OCI-LY7 (cell line): ENCODE data around the gene NDUFS6. TPM values are rescaled to one million over a fixed set of nuclear protein-coding genes. Genes with fewer than 3 reads are reported as not detected.

Experiments used
- BruUV-seq: library from RNA; stranded (reverse); fragments of 400-500 nt; replicated peaks from 2 replicates; lab custom pipeline; 2021; lab: Mats Ljungman, UMichigan
- CTCF ChIA-PET: fragments of 300-600 bp; sonication (Branson Sonifier 250); formaldehyde crosslinking; loops from one replicate; lab custom pipeline; 2022; ENCODE audit warnings: antibody characterized with exemption; ENCODE audit not compliant: unreplicated experiment; lab: Charles Lee
- POLR2A ChIA-PET: fragments of 300-600 bp; sonication (Branson Sonifier 250); formaldehyde crosslinking; loops from one replicate; lab custom pipeline; 2022; ENCODE audit warnings: antibody characterized with exemption; lab: Charles Lee
- DNase-seq: peaks from one replicate; pipeline ENCODE4 v3.0.0-alpha.2; 2015; ENCODE audit warnings: low spot score
- H2AFZ ChIP-seq: fragments of 200-600 bp; sonication (generic), shearing (Covaris generic); 2 replicates; pipeline ENCODE4 v1.6.1; 2014; ENCODE audit warnings: mild to moderate bottlenecking, antibody characterized with exemption, low read length, moderate library complexity
- H3K27ac ChIP-seq: fragments of 200-600 bp; sonication (generic); 2 replicates; pipeline ENCODE4 v1.5.1; 2014; ENCODE audit warnings: mixed run types, low read depth, mild to moderate bottlenecking, moderate library complexity, low read length, inconsistent platforms; ENCODE audit not compliant: poor library complexity, severe bottlenecking
- H3K36me3 ChIP-seq: fragments of 200-600 bp; sonication (generic); 2 replicates; pipeline ENCODE4 v1.6.1; 2014; ENCODE audit warnings: mild to moderate bottlenecking, antibody characterized with exemption, low read length, moderate library complexity, mixed read lengths; ENCODE audit not compliant: insufficient read depth
- H3K4me1 ChIP-seq: fragments of 200-600 bp; sonication (generic); 2 replicates; pipeline ENCODE4 v1.5.1; 2014; ENCODE audit warnings: mild to moderate bottlenecking, low read length; ENCODE audit not compliant: insufficient read depth, poor library complexity, severe bottlenecking
- H3K4me2 ChIP-seq: fragments of 200-600 bp; sonication (generic); 2 replicates; pipeline ENCODE4 v1.6.1; 2014; ENCODE audit warnings: mild to moderate bottlenecking, low read length
- H3K4me3 ChIP-seq: fragments of 200-600 bp; sonication (generic); 2 replicates; pipeline ENCODE4 v1.5.1; 2014; ENCODE audit warnings: mild to moderate bottlenecking, low read depth, low read length; ENCODE audit not compliant: poor library complexity, severe bottlenecking
- H3K79me2 ChIP-seq: fragments of 200-600 bp; sonication (generic); 2 replicates; pipeline ENCODE4 v1.6.1; 2016; ENCODE audit warnings: low read depth, mild to moderate bottlenecking, low read length, moderate library complexity, mixed read lengths; ENCODE audit not compliant: insufficient read depth
- H3K9me2 ChIP-seq: fragments of 200-600 bp; sonication (generic); 2 replicates; pipeline ENCODE4 v1.6.1; 2016; ENCODE audit warnings: mild to moderate bottlenecking, low read length, mixed read lengths; ENCODE audit not compliant: insufficient read depth
- H3K9me3 ChIP-seq: fragments of 200-600 bp; sonication (generic); 2 replicates; pipeline ENCODE4 v1.6.1; 2014; ENCODE audit warnings: mild to moderate bottlenecking, mixed run types, low read length, mixed read lengths
- H4K20me1 ChIP-seq: fragments of 200-600 bp; sonication (generic); 2 replicates; pipeline ENCODE4 v1.6.1; 2014; ENCODE audit warnings: mild to moderate bottlenecking, antibody characterized with exemption, low read length, moderate library complexity, mixed read lengths; ENCODE audit not compliant: insufficient read depth
- EZH2phosphoT487 ChIP-seq: fragments of 200-600 bp; sonication (generic); IDR thresholded peaks from 2 replicates; pipeline ENCODE4 v1.6.1; 2018; ENCODE audit warnings: low read depth, borderline replicate concordance, mild to moderate bottlenecking, mixed run types, antibody characterized with exemption, low read length, moderate library complexity, mixed read lengths
- intact Hi-C: fragments of 100-400 bp; cut with micrococcal nuclease; formaldehyde crosslinking; loops from one replicate; pipeline ENCODE4 v1.10.0; 2022; ENCODE audit not compliant: unreplicated experiment
- total RNA-seq, 2 experiments: library from RNA; depleted of rRNA in 1 of 2; stranded (reverse); fragments of >200 nt in 1 of 2; shearing (Covaris generic) in 1 of 2; gene quantifications; 2 replicates each; pipeline ENCODE4 v1.2.3, GENCODE V29; 2014 to 2022
- TF ChIP-seq, protein P1 (sequence below): fragments of 200-600 bp; sonication (generic); conservative IDR thresholded peaks from 2 replicates; pipeline ENCODE4 v1.5.1; 2014; ENCODE audit warnings: mild to moderate bottlenecking, antibody characterized with exemption, low read length, moderate library complexity, mixed read lengths

NDUFS6 gene
- total RNA-seq, 2 experiments from 2014 or later: 41.5 to 58.7 TPM

DNA sequence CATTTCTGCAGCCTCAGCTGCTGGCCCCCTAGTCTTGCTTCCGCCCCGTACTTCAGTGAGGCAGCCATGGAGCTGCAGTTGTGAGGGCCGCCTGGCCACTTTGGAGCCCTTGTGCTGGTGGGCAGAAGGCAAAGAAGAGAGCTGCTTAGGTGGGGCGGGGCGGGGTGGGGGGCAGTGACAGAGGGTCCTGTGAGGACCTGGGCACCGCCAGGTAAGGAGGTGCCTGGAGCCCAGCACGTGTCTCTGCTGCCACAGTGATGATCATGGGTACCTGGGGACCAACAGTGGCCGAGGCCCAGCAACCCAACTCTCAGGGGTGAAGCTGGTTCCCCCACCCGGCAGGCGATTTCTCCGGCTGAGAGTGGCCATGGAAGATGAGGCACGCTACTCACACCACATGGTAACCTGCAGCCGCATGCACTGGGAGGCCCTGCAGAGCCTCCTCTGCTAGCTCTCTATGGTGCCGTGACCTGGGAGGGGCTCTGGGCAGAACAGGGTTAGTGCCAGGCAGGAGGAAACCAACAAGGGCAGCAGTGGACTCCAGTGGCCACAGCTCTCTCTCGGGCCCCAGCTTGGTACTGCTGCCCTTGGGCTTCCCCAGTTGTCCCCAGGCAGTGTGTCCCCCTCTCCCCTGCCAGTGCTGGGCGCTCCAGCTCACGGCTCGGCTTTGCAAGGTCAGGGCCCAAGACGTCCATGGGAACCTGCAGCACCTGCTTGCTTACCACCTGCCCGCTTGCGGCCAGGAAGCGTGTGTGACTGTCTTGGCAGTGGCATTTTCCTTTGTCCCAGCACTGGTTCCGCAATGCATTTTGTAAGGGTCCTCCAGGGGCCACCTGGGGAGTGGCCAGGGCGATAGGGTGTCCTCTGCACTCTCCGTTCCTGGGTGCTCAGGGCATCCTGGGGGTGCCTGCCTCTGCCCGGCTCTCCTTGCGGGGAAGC lies 24.0 kb downstream of the NDUFS6 start:
- Histone ChIP-seq H3K27ac (no peak overlapping the region), H3K4me2 (no peak overlapping the region), H2AFZ (no peak overlapping the region), H3K9me2 (no peaks in the 10 kb centered on the region), H3K9me3 (no peaks in the 10 kb centered on the region), H3K36me3 (peaks cover 58% of the 10 kb centered on the region), H3K4me3 (no peak overlapping the region), H3K4me1 (no peaks in the 10 kb centered on the region), H4K20me1 (no peaks in the 10 kb centered on the region), H3K79me2 (no peaks in the 10 kb centered on the region)
- ChIA-PET CTCF (interaction anchor here (0.6 kb wide), 1 partner anchor 694 kb away, joined by 3 read pairs; no protein-coding TSS in a partner anchor), POLR2A (interaction anchor here (0.5 kb wide), 1 partner anchor 13 kb away, joined by 3 read pairs; no protein-coding TSS in a partner anchor)
- no peak for TF ChIP-seq EZH2phosphoT487
- TF ChIP-seq, protein P1, sequence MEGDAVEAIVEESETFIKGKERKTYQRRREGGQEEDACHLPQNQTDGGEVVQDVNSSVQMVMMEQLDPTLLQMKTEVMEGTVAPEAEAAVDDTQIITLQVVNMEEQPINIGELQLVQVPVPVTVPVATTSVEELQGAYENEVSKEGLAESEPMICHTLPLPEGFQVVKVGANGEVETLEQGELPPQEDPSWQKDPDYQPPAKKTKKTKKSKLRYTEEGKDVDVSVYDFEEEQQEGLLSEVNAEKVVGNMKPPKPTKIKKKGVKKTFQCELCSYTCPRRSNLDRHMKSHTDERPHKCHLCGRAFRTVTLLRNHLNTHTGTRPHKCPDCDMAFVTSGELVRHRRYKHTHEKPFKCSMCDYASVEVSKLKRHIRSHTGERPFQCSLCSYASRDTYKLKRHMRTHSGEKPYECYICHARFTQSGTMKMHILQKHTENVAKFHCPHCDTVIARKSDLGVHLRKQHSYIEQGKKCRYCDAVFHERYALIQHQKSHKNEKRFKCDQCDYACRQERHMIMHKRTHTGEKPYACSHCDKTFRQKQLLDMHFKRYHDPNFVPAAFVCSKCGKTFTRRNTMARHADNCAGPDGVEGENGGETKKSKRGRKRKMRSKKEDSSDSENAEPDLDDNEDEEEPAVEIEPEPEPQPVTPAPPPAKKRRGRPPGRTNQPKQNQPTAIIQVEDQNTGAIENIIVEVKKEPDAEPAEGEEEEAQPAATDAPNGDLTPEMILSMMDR: no peak
- DNase-seq: no peak
- BruUV-seq: no TSS peak
- intact Hi-C loops: no loop called here

DNA sequence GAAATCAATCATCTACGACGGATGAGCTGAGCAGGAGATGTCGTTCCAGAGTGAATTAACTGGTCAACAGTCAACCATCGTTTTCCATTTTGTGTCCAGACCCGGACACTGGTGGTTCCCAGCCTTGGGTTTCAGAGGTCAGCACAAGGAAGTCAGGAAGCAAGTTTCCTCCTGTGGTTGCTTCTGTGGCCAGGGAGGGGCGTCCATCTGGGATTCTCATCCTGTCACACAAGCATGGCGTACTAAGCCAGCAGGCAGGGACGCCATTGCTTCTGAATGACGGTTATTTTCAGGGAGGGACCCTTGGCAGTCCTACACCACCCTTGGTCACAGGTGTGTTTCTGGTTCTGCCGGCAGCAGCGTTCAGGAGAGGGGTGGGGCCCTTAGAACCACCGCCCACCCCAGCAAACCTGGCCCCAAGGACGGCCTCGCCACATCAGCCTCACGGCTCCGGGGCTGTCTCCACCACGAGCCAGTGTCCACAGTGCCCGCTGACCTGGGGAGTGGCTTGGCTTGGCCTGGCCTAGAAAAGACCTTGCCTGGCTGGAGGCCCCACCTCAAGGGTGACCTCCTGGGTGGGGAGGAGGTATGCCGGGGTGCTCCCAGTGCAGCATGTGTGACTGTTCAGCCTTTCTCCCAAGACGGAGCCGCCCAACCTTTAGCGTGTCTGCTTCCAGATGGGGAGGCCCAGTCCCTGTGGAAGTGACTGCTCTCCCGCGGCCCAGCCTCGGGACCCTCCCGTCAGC lies 25.2 kb downstream of the NDUFS6 start:
- no peak overlapping the region for H3K4me2 ChIP-seq
- H3K4me3 ChIP-seq: no peak overlapping the region
- H2AFZ ChIP-seq: no peak overlapping the region
- peaks cover 47% of the 10 kb centered on the region for H3K36me3 ChIP-seq
- intact Hi-C loops: no loop called here
- no peaks in the 10 kb centered on the region for H3K9me2 ChIP-seq
- ChIA-PET CTCF (no interaction called here), POLR2A (no interaction called here)
- no peak for DNase-seq
- no peaks in the 10 kb centered on the region for H3K9me3 ChIP-seq
- no peaks in the 10 kb centered on the region for H4K20me1 ChIP-seq
- no peaks in the 10 kb centered on the region for H3K4me1 ChIP-seq
- no peaks in the 10 kb centered on the region for H3K79me2 ChIP-seq
- no TSS peak for BruUV-seq
- no peak overlapping the region for H3K27ac ChIP-seq
- TF ChIP-seq, protein P1: no peak
- no peak for TF ChIP-seq EZH2phosphoT487
